Kidney epithelial cell (primary cell): ENCODE measurements around the gene SUPT20H. TPM values are rescaled to one million over a fixed set of nuclear protein-coding genes. Genes with fewer than 3 reads are reported as not detected.

ENCODE experiments used
- DNase-seq: peaks from one replicate; pipeline ENCODE4 v3.0.0-alpha.2; 2010; ENCODE audit warnings: low read depth
- H3K27me3 ChIP-seq: 2 replicates; pipeline ENCODE4 v1.6.0; 2011; ENCODE audit warnings: low read length; ENCODE audit not compliant: control insufficient read depth, insufficient read depth
- H3K36me3 ChIP-seq: 2 replicates; pipeline ENCODE4 v1.5.1; 2011; ENCODE audit warnings: low read length; ENCODE audit not compliant: control insufficient read depth, insufficient read depth
- H3K4me3 ChIP-seq: 2 replicates; pipeline ENCODE4 v1.5.1; 2011; ENCODE audit warnings: low read depth, mild to moderate bottlenecking, control low read depth, low read length
- CTCF ChIP-seq: IDR thresholded peaks from 2 replicates; pipeline ENCODE4 v1.5.1; 2011; ENCODE audit warnings: mild to moderate bottlenecking, moderate library complexity, low read length, control low read depth, inconsistent platforms; ENCODE audit not compliant: insufficient read depth, poor library complexity, severe bottlenecking
- total RNA-seq: library from RNA; depleted of rRNA; stranded (reverse); fragments of >200 nt; gene quantifications from 2 replicates; pipeline ENCODE4 v1.2.3, GENCODE V29; 2015

SUPT20H gene
- total RNA-seq, 1 donor from 2014 or later: 58.6 TPM

DNA sequence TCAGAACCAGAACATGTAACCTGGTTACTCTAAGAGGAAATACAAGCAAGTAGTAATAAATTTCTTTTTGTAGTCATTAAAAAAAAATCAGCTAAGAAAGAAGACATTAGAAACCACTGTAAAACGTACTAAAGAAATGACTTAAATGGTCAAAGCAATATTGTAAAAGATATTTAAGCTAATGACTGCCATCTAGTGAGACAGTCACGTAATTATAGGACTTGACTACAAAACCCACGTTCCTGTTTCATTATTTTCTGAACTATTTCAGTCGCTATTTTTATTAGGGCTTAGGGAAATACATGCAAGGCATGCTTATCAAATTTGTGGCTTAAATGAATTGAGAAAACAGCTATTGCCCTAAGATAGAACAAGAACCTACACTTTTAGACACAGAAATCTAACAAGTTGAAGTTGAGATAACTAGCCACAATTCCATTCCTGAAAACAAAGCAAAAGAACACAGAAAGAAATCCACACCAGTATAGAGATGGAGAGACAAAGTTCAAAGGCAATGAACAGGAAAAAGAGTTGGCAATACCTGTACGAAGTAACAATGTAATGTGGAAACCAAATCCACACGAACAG lies 78.2 kb downstream of the SUPT20H start:
- Histone ChIP-seq H3K4me3 (no peak overlapping the region), H3K36me3 (no peaks in the 10 kb centered on the region), H3K27me3 (no peaks in the 10 kb centered on the region)
- TF ChIP-seq CTCF: peak; percentile 34
- no peak for DNase-seq

- no peak for TF ChIP-seq CTCF
- Histone ChIP-seq H3K36me3 (no peaks in the 10 kb centered on the region), H3K27me3 (no peaks in the 10 kb centered on the region), H3K4me3 (no peak overlapping the region)
- DNase-seq: no peak
Observed at GRCh38 chr13:36979361-36980050, 80.0 kb downstream of the SUPT20H start.

DNA sequence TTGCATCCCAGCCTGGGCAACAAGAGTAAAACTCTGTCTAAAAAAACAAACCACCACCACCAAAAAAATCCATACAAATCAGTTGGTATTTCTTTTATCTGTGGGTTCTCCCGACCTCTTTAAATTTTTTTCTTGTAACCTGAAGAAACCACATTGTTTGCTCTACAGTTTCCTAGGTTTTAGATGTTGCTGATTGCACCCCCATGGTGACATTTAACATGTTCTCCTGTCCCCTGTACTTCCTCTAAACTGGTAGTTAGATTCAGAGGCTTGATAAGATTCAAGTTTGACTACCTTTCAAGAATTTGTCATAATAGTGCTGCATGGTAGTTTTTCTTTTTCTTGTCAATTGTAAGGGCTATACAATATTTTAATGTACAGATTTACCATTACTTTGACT lies 84.3 kb downstream of the SUPT20H start:
- H3K4me3 ChIP-seq: no peak overlapping the region
- H3K27me3 ChIP-seq: no peaks in the 10 kb centered on the region
- H3K36me3 ChIP-seq: no peaks in the 10 kb centered on the region
- TF ChIP-seq CTCF: no peak
- DNase-seq: no peak

DNA sequence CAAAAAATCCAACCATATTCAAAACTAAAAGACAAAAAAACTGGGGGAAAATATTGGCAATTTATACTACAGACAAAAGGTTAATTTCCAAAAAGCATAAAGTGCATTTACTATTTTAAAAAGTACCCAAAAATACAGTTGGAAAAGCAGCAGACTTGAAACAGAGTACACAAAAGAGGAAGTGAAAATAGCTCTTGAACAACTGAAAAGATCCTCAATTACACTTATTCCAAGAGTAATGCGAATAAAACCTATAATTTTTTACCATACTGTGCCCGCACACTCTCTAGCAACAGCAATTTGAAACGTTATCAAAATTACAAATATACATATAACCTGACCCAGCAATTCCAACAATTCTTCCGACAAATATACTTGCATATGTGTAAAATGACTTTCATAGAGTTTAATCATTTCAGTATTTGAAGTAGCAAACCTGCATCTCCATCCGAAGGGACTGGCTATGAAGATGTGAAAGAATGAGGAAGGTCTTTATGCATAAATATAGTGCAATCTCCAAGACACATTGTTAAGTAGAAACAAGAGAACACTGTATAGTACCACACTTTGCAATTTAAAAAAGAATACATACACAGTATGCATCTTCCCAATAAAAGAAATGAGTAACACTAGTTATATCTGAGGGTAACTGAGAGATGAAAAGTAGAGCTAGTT lies 85.7 kb downstream of the SUPT20H start:
- no peak for TF ChIP-seq CTCF
- no peak for DNase-seq
- no peaks in the 10 kb centered on the region for H3K36me3 ChIP-seq

GRCh38 chr13:36973009-36973408 lies 86.5 kb downstream of the SUPT20H start:
- TF ChIP-seq CTCF: no peak
- no peaks in the 10 kb centered on the region for H3K36me3 ChIP-seq
- DNase-seq: no peak
- H3K27me3 ChIP-seq: no peaks in the 10 kb centered on the region
- no peak overlapping the region for H3K4me3 ChIP-seq

More for the DNA sequence above, 85.7 kb downstream of the SUPT20H start:
- H3K27me3 ChIP-seq: no peaks in the 10 kb centered on the region
- no peak overlapping the region for H3K4me3 ChIP-seq

DNA sequence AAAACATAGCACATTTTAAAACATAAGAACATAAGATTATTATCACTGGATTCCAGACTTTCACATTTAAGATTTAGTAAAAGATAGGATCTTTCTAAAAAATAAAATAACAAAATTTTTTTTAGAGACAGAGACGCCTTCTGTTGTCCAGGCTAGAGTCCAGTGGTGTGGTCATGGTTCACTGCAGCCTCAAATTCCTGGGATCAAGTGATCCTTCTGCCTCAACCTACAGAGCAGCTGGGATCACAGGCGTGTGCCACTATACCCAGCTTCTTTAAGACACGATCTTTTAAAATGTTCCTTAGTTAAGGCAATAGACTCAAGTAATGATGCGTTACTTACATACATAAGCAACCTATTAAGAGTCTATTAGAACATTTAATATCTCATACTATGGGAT lies 93.1 kb downstream of the SUPT20H start:
- TF ChIP-seq CTCF: no peak
- H3K27me3 ChIP-seq: no peaks in the 10 kb centered on the region
- H3K36me3 ChIP-seq: peaks cover 3% of the 10 kb centered on the region
- DNase-seq: no peak
- H3K4me3 ChIP-seq: no peak overlapping the region
